Neuron (in vitro differentiated cells): ENCODE measurements around the gene HMG20B.
"Not testable (repeated sequence)": the region's sequence is repeated elsewhere in the genome, so short reads cannot be mapped to it uniquely, and the experiment has no call there.

Source experiments
- H2AFZ ChIP-seq: one replicate; pipeline ENCODE4 v1.6.1; 2013; ENCODE audit warnings: low read depth, mild to moderate bottlenecking, inconsistent platforms, low read length, moderate library complexity
- H3K27me3 ChIP-seq: one replicate; pipeline ENCODE4 v1.6.1; 2013; ENCODE audit warnings: low read length; ENCODE audit not compliant: insufficient read depth
- H3K36me3 ChIP-seq: one replicate; pipeline ENCODE4 v1.6.1; 2013; ENCODE audit warnings: low read length; ENCODE audit not compliant: insufficient read depth
- H3K4me1 ChIP-seq: one replicate; pipeline ENCODE4 v1.6.1; 2013; ENCODE audit warnings: low read length; ENCODE audit not compliant: insufficient read depth
- H3K4me3 ChIP-seq: 2 replicates; pipeline ENCODE4 v1.5.1; 2013; ENCODE audit warnings: mild to moderate bottlenecking, low read length, moderate library complexity
- H3K9me3 ChIP-seq: one replicate; pipeline ENCODE4 v1.6.1; 2013; ENCODE audit warnings: low read length

HMG20B gene

DNA sequence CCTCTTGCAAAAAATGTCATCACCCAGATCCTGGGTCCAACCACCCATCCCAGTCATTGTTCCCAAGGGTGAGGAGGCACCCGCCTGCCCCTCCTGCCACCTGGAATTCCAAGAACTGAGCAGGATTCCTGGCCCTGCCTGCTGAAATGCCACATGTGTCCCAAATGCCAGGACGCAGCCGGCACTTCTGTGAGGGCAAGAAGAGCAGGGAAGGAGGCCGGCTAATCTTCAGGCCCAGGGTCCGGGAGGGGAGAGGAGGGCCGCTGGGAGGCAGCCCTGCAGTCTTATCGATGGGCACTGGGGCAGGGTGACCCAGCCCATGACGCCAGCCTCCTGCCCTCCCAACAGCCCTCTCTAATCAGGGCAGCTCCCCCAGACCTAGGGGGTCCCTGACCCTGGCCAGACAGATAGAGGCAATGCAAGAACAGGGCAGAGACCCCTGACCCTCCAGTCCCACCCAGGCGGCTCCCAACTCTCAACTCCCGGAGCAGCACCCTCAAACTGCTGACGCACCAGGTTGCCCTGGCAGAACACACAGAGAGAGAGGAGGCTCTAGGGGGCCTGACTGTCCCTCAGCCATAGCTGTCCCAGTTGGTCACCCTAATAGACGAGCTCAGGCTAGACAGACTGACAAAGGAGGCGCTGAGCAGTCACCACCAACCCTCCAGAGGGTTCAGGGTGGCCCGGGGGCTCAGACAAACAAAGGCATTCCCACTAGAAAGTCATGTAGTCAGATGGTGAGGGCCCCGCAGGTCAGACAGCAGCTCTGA lies 16.9 kb upstream of the HMG20B start:
- Histone ChIP-seq H3K9me3 (no peaks in the 10 kb centered on the region), H3K4me3 (peak overlapping the region; percentile 62), H3K4me1 (peaks cover 14% of the 10 kb centered on the region), H3K36me3 (no peaks in the 10 kb centered on the region), H2AFZ (no peak overlapping the region), H3K27me3 (no peaks in the 10 kb centered on the region)

DNA sequence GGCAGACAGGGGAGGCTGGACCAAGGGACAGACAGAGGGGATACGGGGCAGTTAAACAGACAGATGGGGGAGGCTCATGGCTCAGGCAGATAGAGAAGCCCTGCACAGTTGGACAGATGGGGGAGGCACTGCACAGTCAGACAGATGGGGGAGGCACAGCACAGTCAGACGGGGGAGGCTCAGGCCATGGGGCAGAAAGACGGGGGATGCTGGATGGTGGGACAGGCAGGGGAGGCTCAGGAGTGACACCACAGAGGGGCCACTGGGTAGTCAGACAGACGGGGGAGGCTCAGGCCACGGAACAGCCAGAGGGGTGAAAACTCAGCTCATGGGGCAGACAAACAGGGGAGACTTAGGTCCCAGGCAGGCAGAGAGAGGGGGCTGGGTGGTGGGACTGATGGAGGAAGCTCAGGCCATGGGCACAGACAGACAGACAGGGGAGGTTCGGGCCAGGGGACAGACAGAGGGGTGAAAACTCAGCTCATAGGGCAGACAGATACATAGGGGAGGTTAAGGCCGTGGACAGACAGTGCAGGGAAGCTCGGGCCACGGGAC lies 16.2 kb upstream of the HMG20B start:
- Histone ChIP-seq H2AFZ (no peak overlapping the region), H3K27me3 (no peaks in the 10 kb centered on the region), H3K36me3 (no peaks in the 10 kb centered on the region), H3K4me3 (peak overlapping the region; percentile 62), H3K4me1 (peaks cover 14% of the 10 kb centered on the region), H3K9me3 (no peaks in the 10 kb centered on the region)

DNA sequence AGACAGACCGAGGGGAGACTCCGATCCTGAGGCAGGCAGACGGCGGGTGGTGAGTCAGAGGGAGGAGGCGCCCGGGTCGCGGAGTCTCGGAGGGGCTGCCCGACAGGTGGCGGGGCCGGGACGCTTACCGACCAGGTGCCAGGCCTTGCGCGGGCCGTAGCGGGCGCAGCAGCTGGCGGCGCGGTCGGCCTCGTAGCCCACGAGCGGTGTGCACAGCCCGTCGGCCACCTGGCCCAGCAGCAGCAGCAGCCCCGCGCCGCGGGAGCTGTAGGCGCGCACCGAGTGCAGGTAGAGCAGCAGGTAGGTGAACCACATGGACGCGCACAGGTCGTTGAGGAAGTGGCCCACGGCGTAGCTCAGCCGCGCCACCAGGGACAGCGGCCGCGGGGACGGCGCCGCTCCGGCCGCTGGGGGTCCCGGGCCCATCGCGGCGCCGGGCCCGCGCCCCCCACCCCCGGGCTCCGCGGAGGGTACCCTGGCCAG lies 15.7 kb upstream of the HMG20B start:
- Histone ChIP-seq H3K36me3 (no peaks in the 10 kb centered on the region), H3K4me1 (peaks cover 14% of the 10 kb centered on the region), H3K4me3 (peak overlapping the region; percentile 62), H3K9me3 (no peaks in the 10 kb centered on the region), H2AFZ (peak overlapping the region; percentile 48), H3K27me3 (no peaks in the 10 kb centered on the region)

DNA sequence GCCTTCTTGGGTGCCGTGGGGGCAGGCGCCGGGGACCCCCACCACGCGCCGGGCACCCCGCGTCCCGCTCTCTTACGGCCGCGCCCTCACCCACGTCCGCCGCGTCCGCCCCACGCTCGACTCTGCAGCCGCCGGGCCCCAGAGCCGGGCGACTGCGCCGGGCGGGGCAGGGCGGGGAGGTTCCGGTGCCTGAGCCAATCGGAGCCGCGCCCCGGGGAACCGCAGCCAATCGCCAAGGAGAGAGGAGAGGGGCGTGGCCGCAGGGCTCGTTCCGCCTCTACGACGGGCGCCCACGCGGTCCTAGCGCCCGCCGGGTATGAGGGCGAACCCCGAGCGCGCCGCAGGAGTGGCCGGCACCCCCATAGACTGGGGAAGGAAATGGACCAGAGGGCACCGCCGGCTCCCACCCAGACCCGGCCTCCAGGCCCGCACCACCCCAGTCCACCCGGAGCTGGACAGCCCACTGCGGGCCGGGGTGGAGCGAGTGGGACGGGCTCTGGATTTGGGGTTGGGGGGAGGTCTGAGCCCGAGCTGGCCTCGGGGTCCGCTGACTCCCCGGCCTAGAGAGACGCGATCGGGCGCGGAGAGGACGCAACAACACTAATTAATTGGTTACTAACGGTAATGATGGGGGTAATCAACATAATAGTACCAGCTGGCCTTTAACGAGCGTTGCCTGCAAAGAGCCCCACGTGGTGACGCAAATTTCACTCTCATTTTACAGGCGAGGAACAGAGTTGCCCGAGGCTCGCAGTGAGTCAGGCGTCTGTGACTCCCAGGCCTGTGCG lies 15.1 kb upstream of the HMG20B start, which contains the start of gene MFSD12:
MFSD12 (minus strand) TSS at position 126 of the 788 bp plus-strand sequence. CDS start 183 bp downstream, outside the sequence.
- H3K9me3 ChIP-seq: no peaks in the 10 kb centered on the region

DNA sequence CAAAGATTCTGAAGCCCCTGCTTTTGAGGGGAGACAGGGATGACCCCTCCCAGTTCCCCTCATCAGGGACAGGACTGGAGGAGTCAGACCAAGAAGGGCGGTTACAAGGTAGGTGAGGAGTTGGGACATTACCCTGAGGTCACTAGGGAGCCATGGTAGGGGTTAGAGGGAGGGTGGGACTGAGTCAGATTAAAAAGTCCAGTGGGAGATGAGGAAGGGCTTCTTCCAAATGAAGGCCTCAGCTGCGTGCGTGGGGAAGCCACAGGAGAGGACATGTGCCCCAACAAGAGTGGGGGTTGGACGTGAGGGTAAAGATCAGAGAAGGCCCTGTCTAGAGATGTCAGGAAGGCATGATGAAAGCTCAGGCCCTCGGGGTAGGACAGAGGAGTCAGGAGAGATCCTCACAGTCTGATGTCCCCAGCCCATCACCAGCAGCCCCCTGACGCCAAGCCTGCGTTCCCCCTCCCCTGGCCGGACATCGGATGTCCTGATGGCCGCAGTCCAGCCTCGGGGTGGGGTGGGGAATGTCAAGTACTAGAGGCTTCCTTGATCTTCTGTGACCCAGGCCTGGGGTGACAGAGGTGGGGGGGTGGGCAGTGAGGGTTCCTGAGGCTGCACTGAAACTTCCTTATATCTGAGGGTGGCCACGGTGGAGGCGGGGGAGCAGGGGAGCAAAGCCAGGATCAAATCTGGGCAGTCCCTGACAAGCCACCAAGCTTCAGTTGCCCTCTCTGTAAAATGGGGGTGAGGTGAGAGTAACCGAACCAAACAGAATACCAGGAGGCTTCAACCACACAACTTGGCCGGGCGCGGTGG lies 8.8 kb upstream of the HMG20B start:
- H3K27me3 ChIP-seq: no peaks in the 10 kb centered on the region
- H3K36me3 ChIP-seq: no peaks in the 10 kb centered on the region
- no peaks in the 10 kb centered on the region for H3K4me1 ChIP-seq
- no peak overlapping the region for H3K4me3 ChIP-seq
- H3K9me3 ChIP-seq: no peaks in the 10 kb centered on the region
- H2AFZ ChIP-seq: no peak overlapping the region

More for the DNA sequence above, 15.1 kb upstream of the HMG20B start, which contains the start of gene MFSD12:
- Histone ChIP-seq H2AFZ (peak within 1 kb of the TSS; percentile 89), H3K36me3 (no peaks in the 10 kb centered on the region), H3K27me3 (no peaks in the 10 kb centered on the region), H3K4me1 (peaks cover 14% of the 10 kb centered on the region), H3K4me3 (peak within 1 kb of the TSS; percentile 62)

DNA sequence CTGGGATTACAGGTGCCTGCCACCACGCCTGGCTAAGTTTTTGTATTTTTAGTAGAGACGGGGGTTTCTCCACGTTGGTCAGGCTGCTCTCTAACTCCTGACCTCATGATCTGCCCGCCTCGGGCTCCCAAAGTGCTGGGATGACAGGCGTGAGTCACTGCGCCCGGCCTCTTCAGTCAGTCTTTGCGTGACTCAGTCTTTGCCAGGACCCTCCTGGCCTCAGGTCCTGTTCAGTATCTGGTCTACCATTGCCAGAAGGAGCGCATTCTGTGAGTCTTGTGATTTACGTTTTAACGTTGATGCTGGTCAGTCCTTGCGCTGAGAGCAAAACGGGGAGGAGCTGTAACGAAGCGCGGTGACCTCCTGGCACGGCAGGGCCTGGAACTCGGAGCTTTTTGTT lies 7.6 kb upstream of the HMG20B start:
- Histone ChIP-seq H3K4me3 (no peak overlapping the region), H3K4me1 (no peaks in the 10 kb centered on the region), H2AFZ (no peak overlapping the region), H3K27me3 (no peaks in the 10 kb centered on the region), H3K36me3 (no peaks in the 10 kb centered on the region), H3K9me3 (no peaks in the 10 kb centered on the region)

DNA sequence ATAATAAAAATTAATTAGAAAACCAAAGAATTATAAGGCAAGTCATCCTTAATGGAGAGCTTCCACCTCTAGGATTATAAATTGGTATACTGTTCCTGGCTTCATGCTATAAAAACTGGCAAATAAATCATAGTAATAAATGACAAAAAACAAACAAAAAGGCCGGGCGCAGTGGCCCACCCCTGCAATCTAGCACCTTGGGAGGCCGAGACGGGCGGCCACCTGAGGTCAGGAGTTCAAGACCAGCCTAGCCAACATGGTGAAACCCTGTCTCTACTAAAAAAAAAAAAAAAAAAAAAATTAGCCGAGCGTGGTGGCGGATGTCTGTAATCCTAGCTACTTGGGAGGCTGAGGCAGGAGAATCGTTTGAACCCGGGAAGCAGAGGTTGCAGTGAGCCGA lies 2.7 kb upstream of the HMG20B start:
- not testable (repeated sequence) for H3K36me3 ChIP-seq, H3K27me3 ChIP-seq, H3K9me3 ChIP-seq, H3K4me3 ChIP-seq, H3K4me1 ChIP-seq, H2AFZ ChIP-seq

DNA sequence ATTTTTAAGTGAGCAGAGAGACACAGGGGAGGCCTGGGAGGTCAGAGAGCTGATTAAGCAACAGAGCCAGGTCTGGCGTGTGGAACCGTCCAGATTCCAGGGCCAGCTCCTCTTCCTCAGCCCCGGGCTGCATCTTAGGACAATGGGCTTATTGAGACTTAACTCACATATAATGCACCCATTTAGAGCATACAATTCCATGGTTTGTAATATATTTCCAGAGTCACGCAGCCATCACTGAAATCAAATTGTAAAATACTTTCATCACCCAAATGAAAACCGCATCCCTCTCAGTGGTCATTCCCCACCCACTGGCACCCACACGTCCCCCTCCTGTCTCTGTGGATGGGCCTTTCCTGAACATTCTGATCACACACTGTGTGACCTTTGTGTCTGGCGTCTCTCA lies 2.1 kb upstream of the HMG20B start:
- Histone ChIP-seq H3K27me3 (no peaks in the 10 kb centered on the region), H3K4me3 (no peak overlapping the region), H2AFZ (no peak overlapping the region), H3K4me1 (peaks cover 4% of the 10 kb centered on the region), H3K36me3 (peaks cover 9% of the 10 kb centered on the region), H3K9me3 (no peaks in the 10 kb centered on the region)

GRCh38 chr19:3572132-3572854 lies 451 bp upstream of the HMG20B start:
- H3K36me3 ChIP-seq: peaks cover 20% of the 10 kb centered on the region
- H3K4me3 ChIP-seq: peak overlapping the region; percentile 55

GRCh38 chr19:3573162-3573857 lies 566 bp downstream of the HMG20B start:
- Histone ChIP-seq H3K27me3 (no peaks in the 10 kb centered on the region), H3K4me3 (peak overlapping the region; percentile 98), H3K4me1 (peaks cover 4% of the 10 kb centered on the region), H3K9me3 (no peaks in the 10 kb centered on the region), H3K36me3 (peaks cover 20% of the 10 kb centered on the region), H2AFZ (peak overlapping the region; percentile 69)

More at GRCh38 chr19:3572132-3572854, 451 bp upstream of the HMG20B start:
- H3K27me3 ChIP-seq: no peaks in the 10 kb centered on the region
- peak overlapping the region; percentile 68 for H2AFZ ChIP-seq
- H3K9me3 ChIP-seq: no peaks in the 10 kb centered on the region
- peaks cover 4% of the 10 kb centered on the region for H3K4me1 ChIP-seq

GRCh38 chr19:3573858-3574637 lies 1.3 kb downstream of the HMG20B start:
- peak overlapping the region; percentile 98 for H3K4me3 ChIP-seq

More at GRCh38 chr19:3573858-3574637, 1.3 kb downstream of the HMG20B start:
- Histone ChIP-seq H3K27me3 (no peaks in the 10 kb centered on the region), H3K9me3 (no peaks in the 10 kb centered on the region), H2AFZ (no peak overlapping the region), H3K36me3 (peaks cover 20% of the 10 kb centered on the region), H3K4me1 (peaks cover 4% of the 10 kb centered on the region)
